HUES64 (cell line): ENCODE results near the gene MAP2K2.
"Not testable (repeated sequence)": the region's sequence is repeated elsewhere in the genome, so short reads cannot be mapped to it uniquely, and the experiment has no call there.

ENCODE experiments used
- H3K27ac ChIP-seq: 2 replicates; pipeline ENCODE4 v1.7.0; 2013; ENCODE audit warnings: low read depth, low read length, inconsistent platforms
- H3K27me3 ChIP-seq: 2 replicates; pipeline ENCODE4 v1.6.1; 2013; ENCODE audit warnings: mild to moderate bottlenecking, low read length; ENCODE audit not compliant: insufficient read depth
- H3K36me3 ChIP-seq: 2 replicates; pipeline ENCODE4 v1.6.1; 2013; ENCODE audit warnings: mild to moderate bottlenecking, low read length; ENCODE audit not compliant: insufficient read depth
- H3K4me1 ChIP-seq: 2 replicates; pipeline ENCODE4 v1.6.1; 2013; ENCODE audit warnings: mild to moderate bottlenecking, low read length, moderate library complexity; ENCODE audit not compliant: insufficient read depth
- H3K4me3 ChIP-seq: 2 replicates; pipeline ENCODE4 v1.5.1; 2013; ENCODE audit warnings: mild to moderate bottlenecking, low read length, moderate library complexity
- H3K9ac ChIP-seq: 2 replicates; pipeline ENCODE4 v1.6.1; 2013; ENCODE audit warnings: mild to moderate bottlenecking, low read depth, low read length
- H3K9me3 ChIP-seq: 2 replicates; pipeline ENCODE4 v1.6.1; 2013; ENCODE audit warnings: low read depth, low read length; ENCODE audit not compliant: insufficient read depth
- WGBS: fragments of 150-250, 120-280 bp; methylation state at CpG from one replicate; pipeline ENCODE4 v1.1.7; 2013; ENCODE audit warnings: missing lambda C conversion rate; 5-methylcytosine and 5-hydroxymethylcytosine counted together

The MAP2K2 gene

DNA sequence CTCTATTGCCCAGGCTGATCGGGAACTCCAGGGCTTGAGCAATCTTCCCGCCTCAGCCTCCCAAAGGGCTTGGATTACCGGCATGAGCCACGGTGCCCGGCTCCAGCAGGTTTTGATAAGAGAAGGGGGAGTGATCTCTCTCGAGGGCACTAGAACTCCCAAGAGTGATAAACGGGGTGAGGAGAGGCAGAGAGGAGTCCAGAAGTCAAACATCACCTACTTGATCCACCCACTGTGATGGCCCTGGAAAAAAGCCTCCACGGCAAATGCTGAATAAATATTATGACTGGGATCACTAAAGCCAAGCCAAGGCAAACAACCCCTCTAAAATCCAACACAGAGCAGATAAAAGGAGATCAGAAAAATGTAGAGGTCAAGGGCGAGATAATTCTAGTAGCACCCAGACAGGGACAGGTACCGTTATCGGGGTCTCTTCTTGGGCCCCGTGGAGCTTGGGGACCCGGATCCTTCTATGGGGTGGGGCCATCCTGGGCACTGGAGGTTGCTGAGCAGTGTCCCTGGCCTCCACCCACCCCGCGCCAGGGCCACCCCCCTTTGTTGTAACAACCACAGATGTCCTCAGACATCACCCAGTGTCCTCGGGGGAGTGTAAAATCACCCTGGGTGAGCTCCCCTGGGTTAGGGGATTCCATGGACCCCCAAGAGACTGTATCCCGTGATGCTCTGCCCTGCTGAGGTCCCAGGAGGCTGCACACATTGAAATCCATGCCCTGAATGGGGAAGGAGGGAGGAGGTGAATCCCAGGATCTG, 25.8 kb upstream of the MAP2K2 start:
- no peaks in the 10 kb centered on the region for H3K4me1 ChIP-seq
- H3K9me3 ChIP-seq, result no peaks in the 10 kb centered on the region
- H3K4me3 ChIP-seq, result no peak overlapping the region
- 82% methylated on average over 15 of the region's 17 CpGs for WGBS
- H3K27me3 ChIP-seq, result no peaks in the 10 kb centered on the region
- H3K27ac ChIP-seq, result no peak overlapping the region
- no peak overlapping the region for H3K9ac ChIP-seq
- no peaks in the 10 kb centered on the region for H3K36me3 ChIP-seq

DNA sequence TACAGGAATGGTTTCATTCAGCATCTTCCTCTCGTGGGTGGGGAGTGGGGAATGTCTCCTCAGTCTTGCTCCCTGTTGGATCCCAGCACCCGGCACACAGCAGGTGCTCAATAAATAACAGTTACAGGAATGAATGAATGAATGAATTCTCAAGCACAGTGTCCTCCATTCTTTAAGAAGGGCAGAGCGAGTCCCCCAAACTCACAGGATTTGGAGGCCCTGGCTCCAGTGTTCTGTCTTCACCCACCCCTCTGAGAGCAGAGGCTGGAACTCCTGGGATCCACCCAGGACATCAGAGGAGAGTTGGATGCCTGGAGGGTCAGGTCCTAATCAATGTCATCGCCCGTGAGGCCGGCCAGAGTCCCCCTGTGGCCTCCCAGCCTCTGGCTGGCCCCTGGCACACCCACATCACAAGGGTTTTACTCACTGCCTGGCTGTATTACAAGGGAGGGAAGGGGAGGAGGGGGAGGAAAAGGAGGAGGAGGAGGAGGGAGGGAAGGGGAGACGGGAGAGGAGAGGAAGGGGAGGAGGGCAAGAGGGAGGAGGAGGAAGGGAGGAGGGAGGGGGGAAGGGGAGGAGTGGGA, 20.8 kb upstream of the MAP2K2 start:
- Histone ChIP-seq H3K9me3 (no peaks in the 10 kb centered on the region), H3K27me3 (no peaks in the 10 kb centered on the region), H3K36me3 (no peaks in the 10 kb centered on the region), H3K27ac (no peak overlapping the region), H3K9ac (no peak overlapping the region), H3K4me3 (no peak overlapping the region), H3K4me1 (no peaks in the 10 kb centered on the region)
- 33% methylated on average over 7 of the region's 7 CpGs for WGBS

DNA sequence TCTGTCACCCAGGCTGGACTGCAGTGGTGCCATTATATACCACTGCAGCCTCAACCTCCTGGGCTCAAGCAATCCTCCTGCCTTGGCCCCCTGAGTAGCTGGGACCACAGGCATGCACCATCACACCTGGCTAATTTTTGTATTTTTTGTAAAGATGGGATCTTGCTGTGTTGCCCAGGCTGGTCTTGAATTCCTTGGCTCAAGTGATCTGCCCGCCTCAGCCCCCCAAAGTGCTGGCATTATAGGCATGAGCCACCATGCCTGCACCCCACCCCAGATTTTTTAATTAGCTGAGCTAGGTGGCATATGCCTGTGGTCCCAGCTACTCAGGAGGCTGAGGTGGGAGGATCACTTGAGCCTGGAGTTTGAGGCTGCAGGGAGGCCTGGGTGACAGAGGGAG, 19.0 kb upstream of the MAP2K2 start:
- WGBS, result 94% methylated on average over 1 of the region's 1 CpG
- H3K9ac ChIP-seq, H3K27ac ChIP-seq, H3K27me3 ChIP-seq, H3K9me3 ChIP-seq, H3K4me3 ChIP-seq, H3K36me3 ChIP-seq, H3K4me1 ChIP-seq: not testable (repeated sequence)

DNA sequence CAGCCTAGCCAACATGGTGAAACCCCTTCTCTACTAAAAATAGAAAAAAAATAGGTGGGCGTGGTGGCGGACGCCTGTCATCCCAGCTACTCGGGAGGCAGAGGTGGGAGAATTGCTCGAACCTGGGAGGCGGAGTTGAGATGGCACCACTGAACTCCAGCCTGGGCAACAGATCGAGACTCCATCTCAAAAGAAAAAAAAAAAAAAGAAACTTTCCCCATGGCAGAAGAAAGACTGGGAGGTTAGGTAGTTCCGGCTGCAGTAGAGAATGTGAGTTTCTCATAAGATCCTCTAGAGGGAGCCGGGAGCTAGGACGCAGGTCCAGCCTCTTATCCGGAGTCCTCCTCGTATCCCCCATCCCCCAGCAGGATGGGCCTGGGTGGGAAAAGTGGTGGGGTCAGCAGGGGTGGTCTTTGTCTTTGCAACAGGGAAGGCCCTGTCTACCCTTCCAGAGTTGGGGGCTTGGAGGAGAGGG, 16.4 kb upstream of the MAP2K2 start:
- H3K27me3 ChIP-seq, result no peaks in the 10 kb centered on the region
- H3K4me1 ChIP-seq, result no peaks in the 10 kb centered on the region
- no peak overlapping the region for H3K27ac ChIP-seq
- 50% methylated on average over 8 of the region's 12 CpGs for WGBS
- no peaks in the 10 kb centered on the region for H3K9me3 ChIP-seq
- no peak overlapping the region for H3K4me3 ChIP-seq
- H3K9ac ChIP-seq, result no peak overlapping the region
- no peaks in the 10 kb centered on the region for H3K36me3 ChIP-seq

DNA sequence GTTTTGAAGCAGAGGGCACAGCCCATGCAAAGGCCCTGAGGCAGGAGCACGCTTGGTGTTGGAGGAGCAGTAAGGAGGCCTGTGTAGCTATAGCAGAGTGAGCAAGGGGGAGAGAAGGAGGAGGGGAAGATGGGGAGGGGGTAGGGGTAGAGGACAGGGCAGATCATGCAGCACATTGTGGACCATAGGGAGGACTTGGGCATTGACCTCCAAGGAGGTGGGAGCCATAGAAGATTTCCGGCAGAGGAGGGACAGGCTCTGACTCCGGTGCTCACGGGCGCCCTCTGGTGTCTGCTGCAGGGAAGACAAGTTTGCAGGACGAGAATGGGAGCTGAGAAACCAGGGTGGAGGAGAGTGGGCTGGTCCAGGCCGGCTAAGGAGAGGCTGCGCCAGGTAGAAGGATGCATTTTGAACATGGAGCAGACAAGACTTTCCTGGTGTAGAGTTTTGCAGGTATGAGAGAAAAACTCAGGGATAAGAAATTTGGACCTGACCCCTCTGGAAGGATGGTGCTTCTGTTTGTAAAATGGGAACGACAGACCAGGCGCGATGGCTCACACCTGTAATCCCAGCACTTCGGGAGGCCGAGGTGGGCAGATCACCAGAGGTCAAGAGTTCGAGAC, 15.8 kb upstream of the MAP2K2 start:
- H3K4me1 ChIP-seq, result no peaks in the 10 kb centered on the region
- no peaks in the 10 kb centered on the region for H3K36me3 ChIP-seq
- no peak overlapping the region for H3K4me3 ChIP-seq
- H3K27ac ChIP-seq, result no peak overlapping the region
- no peak overlapping the region for H3K9ac ChIP-seq
- no peaks in the 10 kb centered on the region for H3K27me3 ChIP-seq
- WGBS, result 41% methylated on average over 14 of the region's 14 CpGs
- H3K9me3 ChIP-seq, result no peaks in the 10 kb centered on the region

DNA sequence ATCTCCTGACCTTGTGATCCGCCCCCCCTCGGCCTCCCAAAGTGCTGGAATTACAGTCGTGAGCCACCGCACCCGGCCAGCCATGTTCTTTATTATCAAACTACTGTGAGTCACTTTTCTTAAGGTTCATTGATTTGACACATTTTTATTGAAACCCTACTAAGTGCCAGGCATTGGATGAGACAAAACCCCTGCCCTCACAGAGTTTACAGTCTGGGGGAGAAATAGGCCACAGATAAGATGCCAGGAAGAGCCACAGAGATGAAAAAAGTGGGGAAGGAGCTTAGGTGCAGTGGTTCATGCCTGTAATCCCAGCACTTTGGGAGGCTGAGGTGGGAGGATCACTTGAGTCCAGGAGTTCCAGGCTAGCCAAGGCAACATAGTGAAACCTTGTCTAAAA, 14.5 kb upstream of the MAP2K2 start:
- H3K4me3 ChIP-seq, result no peak overlapping the region
- WGBS, result 88% methylated on average over 5 of the region's 5 CpGs
- H3K27ac ChIP-seq, result no peak overlapping the region
- no peak overlapping the region for H3K9ac ChIP-seq
- H3K4me1 ChIP-seq, result no peaks in the 10 kb centered on the region
- no peaks in the 10 kb centered on the region for H3K9me3 ChIP-seq
- H3K27me3 ChIP-seq, result no peaks in the 10 kb centered on the region
- no peaks in the 10 kb centered on the region for H3K36me3 ChIP-seq

DNA sequence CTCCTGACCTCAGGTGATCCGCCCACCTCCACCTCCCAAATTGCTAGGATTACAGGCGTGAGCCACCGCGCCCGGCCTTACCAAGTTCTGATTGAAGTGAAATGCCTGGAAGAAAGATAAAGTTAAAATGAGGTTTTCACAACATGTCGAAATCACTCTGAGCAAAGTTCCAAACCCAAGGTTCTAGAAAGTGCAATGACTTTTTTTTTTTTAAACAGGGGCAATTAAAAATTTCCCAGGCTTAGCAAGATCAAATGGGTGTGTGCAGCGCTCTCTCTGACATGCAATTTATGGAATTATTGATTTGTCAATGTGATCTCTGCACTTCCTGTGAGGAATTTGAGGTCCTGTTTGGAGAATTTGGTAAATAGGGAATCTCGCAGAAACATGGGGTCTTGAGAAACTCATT, 12.8 kb upstream of the MAP2K2 start:
- Histone ChIP-seq H3K27ac (no peak overlapping the region), H3K36me3 (no peaks in the 10 kb centered on the region), H3K4me3 (no peak overlapping the region), H3K9ac (no peak overlapping the region), H3K9me3 (no peaks in the 10 kb centered on the region), H3K4me1 (no peaks in the 10 kb centered on the region), H3K27me3 (no peaks in the 10 kb centered on the region)
- 97% methylated on average over 7 of the region's 8 CpGs for WGBS

DNA sequence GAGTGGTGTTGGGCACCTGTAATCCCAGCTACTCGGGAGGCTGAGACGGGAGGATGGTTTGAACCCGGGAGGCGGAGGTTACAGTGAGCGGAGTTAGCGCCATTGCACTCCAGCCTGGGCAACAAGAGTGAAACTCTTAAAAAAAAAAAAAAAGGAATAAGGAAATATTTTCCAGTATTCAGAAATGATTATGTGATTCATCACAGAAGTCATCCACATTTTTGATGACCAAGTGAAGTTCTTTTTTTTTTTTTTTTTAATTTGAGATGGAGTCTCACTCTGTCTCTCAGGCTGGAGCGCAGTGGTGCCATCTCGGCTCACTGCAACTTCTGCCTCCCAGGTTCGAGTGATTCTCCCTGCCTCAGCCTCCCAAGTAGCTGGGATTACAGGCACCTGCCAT, 11.5 kb upstream of the MAP2K2 start:
- not testable (repeated sequence) for H3K27me3 ChIP-seq, H3K27ac ChIP-seq, H3K4me1 ChIP-seq, H3K9me3 ChIP-seq, H3K36me3 ChIP-seq, H3K4me3 ChIP-seq, H3K9ac ChIP-seq
- 95% methylated on average over 9 of the region's 9 CpGs for WGBS

DNA sequence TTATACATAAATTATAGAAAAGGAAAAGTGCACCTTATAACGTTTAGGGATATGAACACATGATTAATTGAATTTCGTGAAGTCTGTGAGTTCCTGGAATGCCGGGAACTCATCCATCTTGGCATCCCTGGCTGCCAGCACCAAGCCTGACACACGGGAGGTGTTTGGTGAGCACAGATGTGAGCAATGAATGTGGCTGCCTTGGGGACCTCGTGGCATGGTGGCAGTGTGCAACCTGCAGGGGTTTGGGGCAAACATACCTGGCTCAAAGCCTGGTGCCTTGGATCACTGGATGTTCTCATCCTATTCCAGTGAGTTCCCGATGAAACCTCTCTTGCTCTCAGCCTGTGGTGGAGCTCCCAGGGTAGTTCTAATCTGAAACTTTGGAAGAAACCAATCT, 10.4 kb upstream of the MAP2K2 start:
- 74% methylated on average over 6 of the region's 6 CpGs for WGBS
- no peaks in the 10 kb centered on the region for H3K36me3 ChIP-seq
- H3K9ac ChIP-seq, result no peak overlapping the region
- no peaks in the 10 kb centered on the region for H3K4me1 ChIP-seq
- H3K27me3 ChIP-seq, result no peaks in the 10 kb centered on the region
- no peaks in the 10 kb centered on the region for H3K9me3 ChIP-seq
- H3K4me3 ChIP-seq, result no peak overlapping the region
- no peak overlapping the region for H3K27ac ChIP-seq

DNA sequence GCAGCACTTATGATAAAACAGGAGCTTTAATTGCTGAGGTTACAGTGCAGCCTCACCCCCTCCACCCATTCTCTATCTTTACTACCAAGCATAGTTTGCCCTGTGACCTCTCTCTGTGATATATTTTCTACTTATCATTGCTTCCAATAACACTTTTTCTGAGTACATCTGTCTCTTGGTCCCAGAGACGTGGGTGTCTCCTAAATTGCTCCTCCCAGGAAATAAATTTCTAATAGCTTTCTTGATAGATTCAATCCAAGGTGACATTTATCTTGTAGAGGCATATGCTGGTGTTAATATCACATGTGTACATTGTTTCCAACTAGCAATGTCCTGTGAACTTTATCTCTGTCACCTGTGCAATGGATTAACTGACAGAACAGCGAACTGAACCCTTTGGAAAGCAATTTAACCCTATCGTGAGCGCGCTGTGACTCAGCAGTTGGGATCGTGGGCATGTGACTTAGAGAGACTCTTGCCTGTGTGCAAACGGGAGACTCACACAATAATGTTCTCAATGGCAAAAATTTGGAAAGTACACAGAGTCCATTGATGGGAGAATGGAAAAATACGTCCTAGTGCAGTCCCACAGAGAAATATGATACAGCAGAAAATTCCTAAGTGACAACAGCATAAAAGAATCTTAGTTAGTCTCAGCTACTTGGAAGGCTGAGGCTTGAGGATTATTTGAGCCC, 7.0 kb upstream of the MAP2K2 start:
- H3K27ac ChIP-seq, result no peak overlapping the region
- H3K9me3 ChIP-seq, result no peaks in the 10 kb centered on the region
- no peak overlapping the region for H3K9ac ChIP-seq
- H3K4me3 ChIP-seq, result no peak overlapping the region
- WGBS, result 69% methylated on average over 8 of the region's 8 CpGs
- no peaks in the 10 kb centered on the region for H3K36me3 ChIP-seq
- H3K4me1 ChIP-seq, result no peaks in the 10 kb centered on the region
- no peaks in the 10 kb centered on the region for H3K27me3 ChIP-seq

DNA sequence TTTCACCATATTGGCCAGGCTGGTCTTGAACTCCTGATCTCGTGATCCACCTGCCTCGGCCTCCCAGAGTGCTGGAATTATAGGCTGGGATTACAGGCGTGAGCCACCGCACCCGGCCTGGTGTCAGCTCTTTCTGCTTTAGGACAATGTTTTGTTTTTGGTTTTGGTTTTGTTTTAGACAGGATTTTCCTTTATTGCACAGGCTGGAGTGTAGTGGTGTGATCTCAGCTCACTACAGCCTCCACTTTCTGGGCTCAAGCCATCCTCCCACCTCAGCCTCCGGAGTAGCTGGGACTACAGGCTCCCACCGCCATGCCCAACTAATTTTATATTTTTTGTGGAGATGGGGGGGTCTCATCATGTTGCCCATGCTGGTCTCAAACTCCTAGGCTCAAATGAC, 5.1 kb upstream of the MAP2K2 start:
- 93% methylated on average over 7 of the region's 7 CpGs for WGBS
- H3K27me3 ChIP-seq, H3K36me3 ChIP-seq, H3K4me3 ChIP-seq, H3K27ac ChIP-seq, H3K4me1 ChIP-seq, H3K9ac ChIP-seq, H3K9me3 ChIP-seq: not testable (repeated sequence)
